Heart left ventricle (tissue), 16 donors: ENCODE results near the gene CFAP77. TPM values are rescaled to one million over a fixed set of nuclear protein-coding genes. Genes with fewer than 3 reads are reported as not detected.

Experiments
- ATAC-seq, 4 donors: fragments of 200-7000 bp; cut with Tn5 transposase; one replicate each; pipeline ENCODE4 v1.9.1; 2020 to 2022; ENCODE audit warnings: moderate library complexity in 4 of 4, mild to moderate bottlenecking in 3 of 4, moderate number of reproducible peaks in 1 of 4
- DNase-seq, 5 donors: peaks; one replicate each; pipeline ENCODE4 v3.0.0-alpha.2; 2020
- H3K27ac ChIP-seq, 12 donors: fragments of 200-600 bp; sonication (generic) in 4 of 12; one replicate each; pipeline versions ENCODE4 v1.5.0 to v1.8.0; 2016 to 2022; ENCODE audit warnings: mild to moderate bottlenecking in 2 of 12
- H3K27me3 ChIP-seq, 9 donors: fragments of 200-600 bp; sonication (generic) in 2 of 9; one replicate each; pipeline versions ENCODE4 v1.5.1 to v1.8.0; 2016 to 2022; ENCODE audit warnings: mild to moderate bottlenecking in 3 of 9
- H3K36me3 ChIP-seq, 9 donors: fragments of 200-600 bp; sonication (generic) in 2 of 9; one replicate each; pipeline versions ENCODE4 v1.5.0 to v1.8.0; 2018 to 2022; ENCODE audit warnings: mild to moderate bottlenecking in 2 of 9
- H3K4me1 ChIP-seq, 12 donors: fragments of 200-600 bp; sonication (generic) in 4 of 12; one replicate each; pipeline versions ENCODE4 v1.5.0 to v1.8.0; 2016 to 2022; ENCODE audit warnings: mild to moderate bottlenecking in 3 of 12
- H3K4me3 ChIP-seq, 12 donors: fragments of 200-600 bp; sonication (generic) in 4 of 12; one replicate each; pipeline versions ENCODE4 v1.5.0 to v1.8.0; 2017 to 2022; ENCODE audit warnings: mild to moderate bottlenecking in 9 of 12, moderate library complexity in 4 of 12
- H3K9me3 ChIP-seq, 12 donors: fragments of 200-600 bp; sonication (generic) in 4 of 12; one replicate each; pipeline versions ENCODE4 v1.5.0 to v1.8.0; 2016 to 2022; ENCODE audit warnings: mild to moderate bottlenecking in 1 of 12
- CTCF ChIP-seq, 12 donors: fragments of 200-600 bp; sonication (generic) in 4 of 12; IDR thresholded peaks; one replicate each; pipeline versions ENCODE4 v1.5.0 to v1.8.0; 2018 to 2022; ENCODE audit warnings: antibody characterized with exemption in 12 of 12, mild to moderate bottlenecking in 5 of 12
- POLR2A ChIP-seq, 2 donors: fragments of 450-650 bp; IDR thresholded peaks; one replicate each; pipeline ENCODE4 v1.6.1; 2017; ENCODE audit warnings: antibody characterized with exemption in 2 of 2, mild to moderate bottlenecking in 2 of 2, moderate library complexity in 2 of 2
- WGBS, 4 donors: extraction: QIAGEN DNeasy Blood & Tissue Kit in 2 of 4; methylation state at CpG; one replicate each; pipeline versions ENCODE4 v1.1.5 to v1.1.7; 2013 to 2018; 5-methylcytosine and 5-hydroxymethylcytosine counted together
- intact Hi-C, 10 donors: fragments of 100-400 bp; cut with DNase I; formaldehyde crosslinking; loops; one replicate each; pipeline versions ENCODE4 v1.11.1 to v1.14.2; 2022
- polyA plus RNA-seq, 2 donors: library from polyadenylated mRNA; stranded (reverse); fragments of 200-250 nt; gene quantifications; one replicate each; pipeline ENCODE4 v1.2.3, GENCODE V29; 2013
- total RNA-seq, 9 donors: library from RNA; depleted of rRNA in 2 of 9; stranded (reverse); fragments of >200 nt in 2 of 9; fragmentation: NEBNext Ultra II Directional in 3 of 9; extraction: Animal tissue kit (Norgen Biotek cat#: 25700) in 3 of 9; gene quantifications; one replicate each; pipeline versions ENCODE4 v1.1.0 to v1.2.4, GENCODE V29; 2016 to 2023
- donor health status: ischemic (EF 13 %, LVEDD 7.1; RV severe dilation, severe dysfunction).
- donor health status: healthy with polysubstance abuse.
- donor health status: DM: no; HTN: yes; CAD: no.
- donor health status: DM: no; HTN: no; CAD: no.
- donor health status: ischemic (EF 25% LVEDD 6.9; RV normal size, moderate dysfunction).
- donor health status: ischemic (EF 25% LVEDD 5.7; RV mildly dilated, moderate dysfunction).
- donor health status: healthy.
- donor health status: DM: yes; HTN: yes; CAD: no.
- donor health status: ischemic (EF 35%, LVEDD 5.7; RV mildly dilated, moderate dysfunction).
- donor health status: nonischemic (EF 11% LVEDD 7.7; RV severe dilation, severe dysfunction).
- donor health status: DM: yes; HTN: yes; CAD: no.
- donor health status: PGD.
- donor health status: ischemic (EF 29% LVEDD 5.4; RV normal size, mild dysfunction).
- donor health status: nonischemic (EF 23%, LVEDD 6.1; RV moderate dilation, normal function).

CFAP77 gene
- total and polyA plus RNA-seq, 11 donors, result 1.3 to 6.8 (median 2.2) TPM

DNA sequence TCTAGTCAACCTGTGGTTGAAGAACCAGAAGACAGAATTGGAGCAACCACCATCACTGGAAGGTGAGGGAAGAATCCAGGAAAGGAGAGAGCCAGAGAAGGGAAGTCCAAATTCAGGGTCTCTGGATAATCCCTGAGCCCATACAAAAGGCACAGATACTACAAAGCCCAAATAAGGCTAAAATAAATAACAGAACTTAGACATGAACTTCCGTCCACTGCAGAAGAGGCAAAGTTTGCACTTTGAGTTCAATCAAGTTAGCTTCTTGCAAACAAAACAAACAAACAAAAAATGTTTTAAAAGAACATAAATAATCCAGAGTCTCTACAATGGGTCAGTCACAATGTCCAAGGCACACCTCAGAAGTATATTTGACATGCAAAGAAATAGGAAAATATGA is 21.0 kb downstream of the CFAP77 start:
- intact Hi-C loops, result no loop called here
- WGBS, 4 donors, result 74 to 87% (median 79%) methylated on average over 1 of the region's 1 CpG
- H3K9me3 ChIP-seq, result no peaks in the 10 kb centered on the region
- H3K27ac ChIP-seq, result no peak overlapping the region
- DNase-seq (no peak), ATAC-seq (no peak)
- no peak overlapping the region for H3K4me3 ChIP-seq
- H3K4me1 ChIP-seq, result no peaks in the 10 kb centered on the region
- H3K27me3 ChIP-seq, result peaks cover 0 to 27% (median 0%) of the 10 kb centered on the region in 9 donors
- no peaks in the 10 kb centered on the region for H3K36me3 ChIP-seq
- no peak for TF ChIP-seq POLR2A (IDR thresholded peaks at IDR 0.05)
- no peak for TF ChIP-seq CTCF (IDR thresholded peaks at IDR 0.05)

- intact Hi-C loops, result no loop called here
- no peak for DNase-seq
- Histone ChIP-seq H3K36me3 (no peaks in the 10 kb centered on the region), H3K27ac (no peak overlapping the region), H3K27me3 (peaks cover 0 to 18% (median 0%) of the 10 kb centered on the region in 9 donors), H3K4me1 (no peaks in the 10 kb centered on the region), H3K4me3 (no peak overlapping the region), H3K9me3 (no peaks in the 10 kb centered on the region)
- TF ChIP-seq POLR2A (IDR thresholded peaks at IDR 0.05), result no peak
- TF ChIP-seq CTCF (IDR thresholded peaks at IDR 0.05), result no peak
- 71 to 79% (median 74%) methylated on average over 10 of the region's 10 CpGs for WGBS, 4 donors
- no peak for ATAC-seq
Measured at GRCh38 chr9:132434881-132435280, 24.9 kb downstream of the CFAP77 start.

DNA sequence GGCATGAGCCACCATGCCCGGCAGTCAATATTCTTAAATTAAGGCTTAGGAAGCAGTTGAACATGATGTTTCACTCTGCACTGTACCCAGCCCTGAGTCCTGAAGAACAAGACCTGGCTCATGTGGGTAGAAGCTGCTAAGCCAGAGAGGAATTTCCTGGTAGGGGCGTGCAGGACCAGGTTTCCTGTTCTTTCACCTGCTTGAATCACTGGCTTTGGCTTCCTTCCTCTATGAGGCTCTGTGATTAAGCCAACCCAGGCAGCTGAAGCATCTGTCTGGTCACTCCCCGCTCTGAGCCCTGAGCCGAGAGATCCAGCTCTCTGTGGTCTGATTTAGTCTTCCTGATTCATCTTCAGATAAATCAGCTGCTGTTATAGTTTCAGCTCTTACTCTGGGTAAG is 29.1 kb downstream of the CFAP77 start:
- no peak for DNase-seq
- intact Hi-C loops, result no loop called here
- WGBS, 4 donors, result 69 to 76% (median 74%) methylated on average over 4 of the region's 4 CpGs
- H3K27ac ChIP-seq, result no peak overlapping the region
- no peaks in the 10 kb centered on the region for H3K9me3 ChIP-seq
- no peak overlapping the region for H3K4me3 ChIP-seq
- no peak for ATAC-seq
- TF ChIP-seq POLR2A (IDR thresholded peaks at IDR 0.05) (no peak), CTCF (IDR thresholded peaks at IDR 0.05) (no peak)
- no peaks in the 10 kb centered on the region for H3K4me1 ChIP-seq
- peaks cover 0 to 25% (median 0%) of the 10 kb centered on the region in 9 donors for H3K27me3 ChIP-seq
- no peaks in the 10 kb centered on the region for H3K36me3 ChIP-seq

DNA sequence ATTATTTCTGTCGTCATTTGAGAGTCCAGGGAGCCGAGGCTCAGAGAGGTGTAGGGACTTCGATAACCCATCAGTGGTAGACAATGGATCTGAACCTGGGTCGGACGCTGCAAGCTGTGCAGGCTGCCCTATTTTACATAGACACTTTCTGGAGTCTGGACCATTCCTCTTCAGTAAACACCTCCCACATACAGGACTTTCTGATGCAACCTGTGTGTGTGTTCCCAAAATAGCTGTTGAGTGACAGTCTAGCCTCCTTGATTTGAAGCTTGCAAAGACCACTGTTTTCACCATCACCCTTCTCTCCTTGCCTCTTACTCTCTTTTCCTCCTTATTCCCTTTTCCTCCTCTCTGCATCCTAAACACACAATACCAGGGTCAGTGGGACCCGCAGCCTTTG is 30.7 kb downstream of the CFAP77 start:
- Histone ChIP-seq H3K36me3 (no peaks in the 10 kb centered on the region), H3K4me3 (no peak overlapping the region), H3K9me3 (no peaks in the 10 kb centered on the region), H3K27ac (no peak overlapping the region), H3K27me3 (peaks cover 0 to 19% (median 0%) of the 10 kb centered on the region in 9 donors), H3K4me1 (no peaks in the 10 kb centered on the region)
- ATAC-seq, result no peak
- no peak for TF ChIP-seq POLR2A (IDR thresholded peaks at IDR 0.05)
- TF ChIP-seq CTCF (IDR thresholded peaks at IDR 0.05), result no peak
- 83 to 86% (median 85%) methylated on average over 6 of the region's 6 CpGs for whole genome bisulfite sequencing, 4 donors
- no peak for DNase-seq
- intact Hi-C loops, result no loop called here
